ENCODE data around the gene NPLOC4.

DNA sequence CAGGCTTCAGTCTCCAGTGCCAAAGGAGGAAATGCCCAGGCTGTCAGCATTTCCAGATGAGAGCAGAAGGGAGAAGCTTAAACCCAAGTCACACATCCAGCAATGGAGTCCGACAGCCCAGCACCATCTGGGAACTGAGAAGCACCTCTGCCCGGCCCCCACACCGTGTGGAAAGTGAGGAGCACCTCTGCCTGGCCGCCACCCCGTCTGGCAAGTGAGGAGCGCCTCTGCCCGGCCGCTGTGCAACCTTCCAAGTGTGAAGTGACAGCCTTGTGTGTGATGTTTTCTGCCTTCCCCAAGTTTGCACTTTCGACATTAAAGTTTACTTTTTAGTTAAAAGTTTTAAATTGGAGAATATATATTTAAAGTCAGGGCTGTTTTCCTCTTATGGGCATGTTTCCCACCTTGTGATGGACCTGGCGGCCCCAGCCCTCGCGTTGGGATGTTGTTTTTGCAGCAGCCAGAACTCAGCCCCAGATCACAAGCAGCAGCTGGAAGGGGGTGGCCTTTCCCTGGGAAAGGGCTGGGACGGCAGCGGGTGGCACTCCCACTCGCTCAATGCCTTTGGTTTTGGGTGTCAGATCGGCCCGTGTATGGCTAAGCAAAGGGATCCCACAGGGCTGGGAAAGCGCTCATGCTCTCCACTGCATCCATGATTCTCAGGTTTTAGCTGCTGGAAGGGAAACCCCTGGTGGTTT is 36.8 kb upstream of the NPLOC4 start:
- TF ChIP-seq, protein P1, sequence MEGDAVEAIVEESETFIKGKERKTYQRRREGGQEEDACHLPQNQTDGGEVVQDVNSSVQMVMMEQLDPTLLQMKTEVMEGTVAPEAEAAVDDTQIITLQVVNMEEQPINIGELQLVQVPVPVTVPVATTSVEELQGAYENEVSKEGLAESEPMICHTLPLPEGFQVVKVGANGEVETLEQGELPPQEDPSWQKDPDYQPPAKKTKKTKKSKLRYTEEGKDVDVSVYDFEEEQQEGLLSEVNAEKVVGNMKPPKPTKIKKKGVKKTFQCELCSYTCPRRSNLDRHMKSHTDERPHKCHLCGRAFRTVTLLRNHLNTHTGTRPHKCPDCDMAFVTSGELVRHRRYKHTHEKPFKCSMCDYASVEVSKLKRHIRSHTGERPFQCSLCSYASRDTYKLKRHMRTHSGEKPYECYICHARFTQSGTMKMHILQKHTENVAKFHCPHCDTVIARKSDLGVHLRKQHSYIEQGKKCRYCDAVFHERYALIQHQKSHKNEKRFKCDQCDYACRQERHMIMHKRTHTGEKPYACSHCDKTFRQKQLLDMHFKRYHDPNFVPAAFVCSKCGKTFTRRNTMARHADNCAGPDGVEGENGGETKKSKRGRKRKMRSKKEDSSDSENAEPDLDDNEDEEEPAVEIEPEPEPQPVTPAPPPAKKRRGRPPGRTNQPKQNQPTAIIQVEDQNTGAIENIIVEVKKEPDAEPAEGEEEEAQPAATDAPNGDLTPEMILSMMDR (IDR thresholded peaks at IDR 0.05): no peak
- no peak for TF ChIP-seq POLR2A (IDR thresholded peaks at IDR 0.05)

Measured in uterus (tissue), 2 donors.